HG03175 (cell line): ENCODE results near the gene CCDC87.

Experiments used
- ATAC-seq: cut with Tn5 transposase; IDR thresholded peaks from one replicate; pipeline ENCODE4 v1.9.1; 2021; ENCODE audit warnings: mild to moderate bottlenecking, moderate library complexity; ENCODE audit not compliant: unreplicated experiment

Gene CCDC87

GRCh38 chr11:66581261-66581660, 11.6 kb downstream of the CCDC87 start:
- no peak for ATAC-seq

GRCh38 chr11:66580803-66581202, 12.1 kb downstream of the CCDC87 start:
- no peak for ATAC-seq

GRCh38 chr11:66579017-66579606, 13.8 kb downstream of the CCDC87 start:
- no peak for ATAC-seq

- no peak for ATAC-seq
These were observed 22.0 kb downstream of the CCDC87 start for GRCh38 chr11:66570850-66571180.

GRCh38 chr11:66570079-66570849, 22.6 kb downstream of the CCDC87 start:
- no peak for ATAC-seq

GRCh38 chr11:66569076-66569475, 23.8 kb downstream of the CCDC87 start:
- ATAC-seq, result no peak

- no peak for ATAC-seq
These were observed 24.5 kb downstream of the CCDC87 start, which contains the start of gene CTSF for GRCh38 chr11:66568124-66568916. TSS of gene CTSF (minus strand) at chr11:66568606. CDS start at chr11:66568486, 120 bp downstream.

GRCh38 chr11:66567787-66568123, 25.1 kb downstream of the CCDC87 start:
- no peak for ATAC-seq

- no peak for ATAC-seq
These were observed 26.6 kb downstream of the CCDC87 start for GRCh38 chr11:66566221-66566620.

GRCh38 chr11:66564984-66565383, 27.9 kb downstream of the CCDC87 start:
- no peak for ATAC-seq

- no peak for ATAC-seq
These were observed 28.3 kb downstream of the CCDC87 start for GRCh38 chr11:66564538-66564937.

GRCh38 chr11:66563832-66564231, 29.0 kb downstream of the CCDC87 start:
- no peak for ATAC-seq

GRCh38 chr11:66562907-66563583, 29.8 kb downstream of the CCDC87 start:
- no peak for ATAC-seq

GRCh38 chr11:66562275-66562674, 30.6 kb downstream of the CCDC87 start:
- no peak for ATAC-seq

GRCh38 chr11:66561975-66562248, 31.0 kb downstream of the CCDC87 start:
- no peak for ATAC-seq

- ATAC-seq, result no peak
These were observed 31.5 kb downstream of the CCDC87 start for GRCh38 chr11:66561178-66561974.

GRCh38 chr11:66559866-66560676, 32.8 kb downstream of the CCDC87 start:
- ATAC-seq, result no peak

GRCh38 chr11:66559142-66559865, 33.6 kb downstream of the CCDC87 start:
- no peak for ATAC-seq

GRCh38 chr11:66557733-66558326, 35.0 kb downstream of the CCDC87 start:
- no peak for ATAC-seq
